HepG2 (cell line): Measurements from ENCODE around the gene ZNF860. TPM values are rescaled to one million over a fixed set of nuclear protein-coding genes. Genes with fewer than 3 reads are reported as not detected.

ENCODE experiments used
- CBFB ChIP-seq: sonication (generic); formaldehyde crosslinking; IDR thresholded peaks from 2 replicates; pipeline ENCODE4 v1.4.0; 2020; ENCODE audit warnings: missing genetic modification reagents
- DRAP1 ChIP-seq: IDR thresholded peaks from 2 replicates; pipeline ENCODE4 v1.6.1; 2016; ENCODE audit warnings: missing genetic modification reagents, missing compliant biosample characterization
- GATAD1 ChIP-seq: IDR thresholded peaks from 2 replicates; pipeline ENCODE4 v1.6.1; 2016; ENCODE audit warnings: missing genetic modification reagents, missing compliant biosample characterization
- GRHL1 ChIP-seq: sonication (generic); formaldehyde crosslinking; conservative IDR thresholded peaks from 2 replicates; pipeline ENCODE4 v1.8.0; 2022; ENCODE audit warnings: missing genetic modification reagents
- PREB ChIP-seq: sonication (generic); formaldehyde crosslinking; IDR thresholded peaks from 2 replicates; pipeline ENCODE4 v1.4.0; 2020; ENCODE audit warnings: missing genetic modification reagents
- RARG ChIP-seq: sonication (generic); formaldehyde crosslinking; IDR thresholded peaks from 2 replicates; pipeline ENCODE4 v1.4.0; 2020; ENCODE audit warnings: low read depth, mild to moderate bottlenecking, missing genetic modification reagents
- RFX3 ChIP-seq: IDR thresholded peaks from 2 replicates; pipeline ENCODE4 v1.6.1; 2016; ENCODE audit warnings: missing biosample characterization, missing genetic modification reagents
- UBTF ChIP-seq: sonication (generic); formaldehyde crosslinking; IDR thresholded peaks from 2 replicates; pipeline ENCODE4 v1.4.0; 2020; ENCODE audit warnings: mild to moderate bottlenecking, missing genetic modification reagents
- ZBED4 ChIP-seq: sonication (generic); formaldehyde crosslinking; IDR thresholded peaks from 2 replicates; pipeline ENCODE4 v1.4.0; 2020; ENCODE audit warnings: missing genetic modification reagents, borderline replicate concordance
- ZFAT ChIP-seq: sonication (generic); formaldehyde crosslinking; conservative IDR thresholded peaks from 2 replicates; pipeline ENCODE4 v1.8.1; 2023; ENCODE audit warnings: missing genetic modification reagents, inconsistent platforms
- ZNF20 ChIP-seq: sonication (generic); formaldehyde crosslinking; IDR thresholded peaks from 2 replicates; pipeline ENCODE4 v1.4.0; 2020; ENCODE audit warnings: mild to moderate bottlenecking, moderate library complexity, missing genetic modification reagents
- ZNF567 ChIP-seq: sonication (generic); formaldehyde crosslinking; IDR thresholded peaks from 2 replicates; pipeline ENCODE4 v1.8.1; 2023; ENCODE audit warnings: mild to moderate bottlenecking, missing genetic modification reagents, borderline replicate concordance
- polyA plus RNA-seq, 8 experiments: library from polyadenylated mRNA; depleted of rRNA in 3 of 8; stranded (reverse) in 7 of 8; unstranded in 1 of 8; fragments of >200 nt; fragmentation: Illumina TruSeq in 4 of 8; extraction: Trizol in 4 of 8; gene quantifications; 2 replicates each; pipeline versions ENCODE4 v1.2.1 to v1.2.3, GENCODE V29; 2011 to 2016; ENCODE audit warnings: low read depth in 4 of 8, missing spikeins in 1 of 8, mixed read lengths in 1 of 8; ENCODE audit not compliant: insufficient read depth in 1 of 8
- total RNA-seq, 5 experiments: library from RNA; depleted of rRNA; stranded (reverse); fragments of >200 nt; fragmentation: Illumina TruSeq; extraction: Trizol; gene quantifications; 2 replicates each; pipeline ENCODE4 v1.2.3, GENCODE V29; 2016; ENCODE audit warnings: low read depth in 1 of 5
- TF ChIP-seq, protein P1 (sequence below): sonication (generic); formaldehyde crosslinking; IDR thresholded peaks from 2 replicates; pipeline ENCODE4 v1.4.0; 2020; ENCODE audit warnings: missing genetic modification reagents
- TF ChIP-seq, protein P2 (sequence below): sonication (generic); formaldehyde crosslinking; IDR thresholded peaks from 2 replicates; pipeline ENCODE4 v1.5.0; 2020; ENCODE audit warnings: missing genetic modification reagents

The ZNF860 gene
- total and polyA plus RNA-seq, 2 of the 13 experiments (the other 11 are each of a cell fraction or from before 2014, with no cell fraction given): 0.55 to 0.73 TPM

DNA sequence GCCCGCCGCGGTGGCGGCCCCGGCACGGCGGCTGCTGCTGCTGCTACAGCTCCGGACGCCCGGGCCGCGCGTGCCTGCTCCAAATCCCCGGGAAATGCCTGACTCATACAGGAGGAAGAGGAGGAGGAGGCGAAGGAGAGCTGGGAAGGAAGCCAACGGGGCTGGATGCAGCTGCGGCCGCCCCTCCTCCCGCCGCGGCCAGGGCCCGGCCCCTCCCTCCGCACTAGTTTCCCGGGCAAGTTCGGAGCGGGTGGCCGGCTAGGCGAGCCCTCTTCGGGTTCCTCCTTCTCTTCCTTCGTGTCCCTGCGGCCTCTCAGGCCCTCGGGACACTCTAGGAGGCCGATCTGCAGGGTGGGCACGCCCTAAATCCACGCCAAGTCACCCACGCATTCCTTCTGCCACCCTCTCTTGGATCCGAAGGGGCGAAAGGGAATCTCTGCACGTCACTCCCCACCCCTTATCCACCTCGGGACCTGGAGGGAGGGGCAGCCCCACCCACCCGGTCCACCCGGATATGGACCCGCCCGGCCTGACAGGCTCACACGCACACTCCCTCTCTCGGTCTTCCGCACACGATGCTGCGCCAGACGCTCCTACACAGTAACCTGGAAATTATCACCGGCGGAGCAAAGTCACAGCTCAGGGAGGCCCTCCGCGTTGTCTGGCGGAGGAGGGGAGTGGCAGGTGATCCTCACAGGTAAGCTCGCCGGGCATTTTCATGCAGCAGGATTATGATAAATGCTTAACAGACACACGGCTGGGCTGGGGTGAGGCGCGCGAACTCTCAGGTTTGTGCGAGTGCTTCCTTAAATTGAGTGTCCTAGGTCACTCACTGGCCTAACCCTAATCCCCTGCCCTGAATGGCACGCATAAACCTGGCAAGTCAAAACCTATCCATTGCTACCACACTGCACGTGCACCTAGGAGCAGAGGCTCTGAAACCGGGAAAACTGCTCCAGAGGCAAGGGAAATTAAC lies at the start of gene ZNF860, which contains the start of gene OSBPL10 (continued):
- TF ChIP-seq CBFB (CRISPR knock-in tag) (no peak), UBTF (CRISPR knock-in tag) (peak; percentile 68; the same call in 1 of the 2 replicates), ZNF567 (no peak), ZBED4 (CRISPR knock-in tag) (no peak), GRHL1 (CRISPR knock-in tag) (no peak), GATAD1 (CRISPR knock-in tag) (no peak), ZFAT (CRISPR knock-in tag) (no peak), RARG (no peak), ZNF20 (CRISPR knock-in tag) (no peak), RFX3 (no peak), PREB (CRISPR knock-in tag) (no peak), DRAP1 (CRISPR knock-in tag) (0 out of 2 replicates have a peak, but pooled peaks have one; percentile 22)
- TF ChIP-seq, protein P1, sequence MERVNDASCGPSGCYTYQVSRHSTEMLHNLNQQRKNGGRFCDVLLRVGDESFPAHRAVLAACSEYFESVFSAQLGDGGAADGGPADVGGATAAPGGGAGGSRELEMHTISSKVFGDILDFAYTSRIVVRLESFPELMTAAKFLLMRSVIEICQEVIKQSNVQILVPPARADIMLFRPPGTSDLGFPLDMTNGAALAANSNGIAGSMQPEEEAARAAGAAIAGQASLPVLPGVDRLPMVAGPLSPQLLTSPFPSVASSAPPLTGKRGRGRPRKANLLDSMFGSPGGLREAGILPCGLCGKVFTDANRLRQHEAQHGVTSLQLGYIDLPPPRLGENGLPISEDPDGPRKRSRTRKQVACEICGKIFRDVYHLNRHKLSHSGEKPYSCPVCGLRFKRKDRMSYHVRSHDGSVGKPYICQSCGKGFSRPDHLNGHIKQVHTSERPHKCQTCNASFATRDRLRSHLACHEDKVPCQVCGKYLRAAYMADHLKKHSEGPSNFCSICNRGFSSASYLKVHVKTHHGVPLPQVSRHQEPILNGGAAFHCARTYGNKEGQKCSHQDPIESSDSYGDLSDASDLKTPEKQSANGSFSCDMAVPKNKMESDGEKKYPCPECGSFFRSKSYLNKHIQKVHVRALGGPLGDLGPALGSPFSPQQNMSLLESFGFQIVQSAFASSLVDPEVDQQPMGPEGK (CRISPR knock-in tag): peak; percentile 90
- TF ChIP-seq, protein P2, sequence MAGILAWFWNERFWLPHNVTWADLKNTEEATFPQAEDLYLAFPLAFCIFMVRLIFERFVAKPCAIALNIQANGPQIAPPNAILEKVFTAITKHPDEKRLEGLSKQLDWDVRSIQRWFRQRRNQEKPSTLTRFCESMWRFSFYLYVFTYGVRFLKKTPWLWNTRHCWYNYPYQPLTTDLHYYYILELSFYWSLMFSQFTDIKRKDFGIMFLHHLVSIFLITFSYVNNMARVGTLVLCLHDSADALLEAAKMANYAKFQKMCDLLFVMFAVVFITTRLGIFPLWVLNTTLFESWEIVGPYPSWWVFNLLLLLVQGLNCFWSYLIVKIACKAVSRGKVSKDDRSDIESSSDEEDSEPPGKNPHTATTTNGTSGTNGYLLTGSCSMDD: no peak
